ENCODE measurements around the gene RPP38.

The RPP38 gene

GRCh38 chr10:15091418-15091817 lies 5.7 kb upstream of the RPP38 start:
- Histone ChIP-seq H3F3A (ENCODE audit: insufficient read depth) (no peaks in the 10 kb centered on the region), H3K27me3 (ENCODE audit: low read length) (no peaks in the 10 kb centered on the region), H3K4me2 (ENCODE audit: low read depth, low read length, poor library complexity, severe bottlenecking) (no peak overlapping the region), H2AFZ (ENCODE audit: low read depth, low read length, severe bottlenecking) (no peak overlapping the region), H3K9me3 (ENCODE audit: insufficient read depth, low read length) (no peaks in the 10 kb centered on the region), H3K27ac (ENCODE audit: low read depth, low read length) (no peak overlapping the region), H4K20me1 (ENCODE audit: low read depth, low read length) (no peaks in the 10 kb centered on the region), H3K9me2 (replicated peaks; ENCODE audit: insufficient read depth, low read length) (no peaks in the 10 kb centered on the region), H3K36me3 (ENCODE audit: low read length) (no peaks in the 10 kb centered on the region), H3K79me2 (ENCODE audit: insufficient read depth, low read length) (no peaks in the 10 kb centered on the region), H3K9ac (ENCODE audit: low read length) (no peak overlapping the region), H3K4me3 (ENCODE audit: insufficient read depth, low read length, poor library complexity, severe bottlenecking) (no peak overlapping the region)
- TF ChIP-seq, protein P1, sequence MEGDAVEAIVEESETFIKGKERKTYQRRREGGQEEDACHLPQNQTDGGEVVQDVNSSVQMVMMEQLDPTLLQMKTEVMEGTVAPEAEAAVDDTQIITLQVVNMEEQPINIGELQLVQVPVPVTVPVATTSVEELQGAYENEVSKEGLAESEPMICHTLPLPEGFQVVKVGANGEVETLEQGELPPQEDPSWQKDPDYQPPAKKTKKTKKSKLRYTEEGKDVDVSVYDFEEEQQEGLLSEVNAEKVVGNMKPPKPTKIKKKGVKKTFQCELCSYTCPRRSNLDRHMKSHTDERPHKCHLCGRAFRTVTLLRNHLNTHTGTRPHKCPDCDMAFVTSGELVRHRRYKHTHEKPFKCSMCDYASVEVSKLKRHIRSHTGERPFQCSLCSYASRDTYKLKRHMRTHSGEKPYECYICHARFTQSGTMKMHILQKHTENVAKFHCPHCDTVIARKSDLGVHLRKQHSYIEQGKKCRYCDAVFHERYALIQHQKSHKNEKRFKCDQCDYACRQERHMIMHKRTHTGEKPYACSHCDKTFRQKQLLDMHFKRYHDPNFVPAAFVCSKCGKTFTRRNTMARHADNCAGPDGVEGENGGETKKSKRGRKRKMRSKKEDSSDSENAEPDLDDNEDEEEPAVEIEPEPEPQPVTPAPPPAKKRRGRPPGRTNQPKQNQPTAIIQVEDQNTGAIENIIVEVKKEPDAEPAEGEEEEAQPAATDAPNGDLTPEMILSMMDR (IDR thresholded peaks at IDR 0.05; ENCODE audit: insufficient read depth, low read length, poor library complexity, severe bottlenecking): no peak
- no peak for TF ChIP-seq EZH2phosphoT487 (conservative IDR thresholded peaks at IDR 0.05; ENCODE audit: low read length)

GRCh38 chr10:15092855-15093408 lies 4.2 kb upstream of the RPP38 start:
- Histone ChIP-seq H3K9me3 (ENCODE audit: insufficient read depth, low read length) (no peaks in the 10 kb centered on the region), H3K36me3 (ENCODE audit: low read length) (no peaks in the 10 kb centered on the region), H3K4me2 (ENCODE audit: low read depth, low read length, poor library complexity, severe bottlenecking) (no peak overlapping the region), H3F3A (ENCODE audit: insufficient read depth) (0 out of 2 replicates have a peak, but pooled peaks cover 5% of the 10 kb centered on the region), H3K27ac (ENCODE audit: low read depth, low read length) (no peak overlapping the region), H4K20me1 (ENCODE audit: low read depth, low read length) (no peaks in the 10 kb centered on the region), H3K27me3 (ENCODE audit: low read length) (no peaks in the 10 kb centered on the region), H3K79me2 (ENCODE audit: insufficient read depth, low read length) (peaks cover 5% of the 10 kb centered on the region), H3K4me3 (ENCODE audit: insufficient read depth, low read length, poor library complexity, severe bottlenecking) (no peak overlapping the region), H3K9ac (ENCODE audit: low read length) (no peak overlapping the region), H3K9me2 (replicated peaks; ENCODE audit: insufficient read depth, low read length) (no peaks in the 10 kb centered on the region), H2AFZ (ENCODE audit: low read depth, low read length, severe bottlenecking) (no peak overlapping the region)
- TF ChIP-seq EZH2phosphoT487 (conservative IDR thresholded peaks at IDR 0.05; ENCODE audit: low read length): no peak
- TF ChIP-seq, protein P1 (IDR thresholded peaks at IDR 0.05; ENCODE audit: insufficient read depth, low read length, poor library complexity, severe bottlenecking): no peak

DNA sequence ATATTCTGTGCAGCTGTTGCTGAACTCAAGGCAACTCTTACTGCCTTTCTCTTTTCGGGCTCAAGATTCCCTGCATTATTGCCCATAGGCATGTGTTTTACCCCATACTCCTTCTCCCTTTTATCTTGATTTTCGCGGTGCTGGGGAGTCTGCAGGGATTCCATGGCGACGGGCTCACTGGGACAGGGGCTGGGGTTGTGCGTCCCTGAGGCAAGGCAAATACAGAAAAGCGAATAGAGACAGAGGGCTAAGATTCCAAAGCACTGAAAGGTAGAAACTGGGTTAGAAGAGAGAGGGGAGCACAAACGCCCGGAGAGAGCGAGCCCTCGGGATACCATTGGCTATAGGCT lies 519 bp upstream of the RPP38 start:
- no peak for TF ChIP-seq EZH2phosphoT487 (conservative IDR thresholded peaks at IDR 0.05; ENCODE audit: low read length)
- peak overlapping the region; percentile 86 for H3K4me3 ChIP-seq (ENCODE audit: insufficient read depth, low read length, poor library complexity, severe bottlenecking)
- H2AFZ ChIP-seq (ENCODE audit: low read depth, low read length, severe bottlenecking): peak overlapping the region; percentile 96
- no peaks in the 10 kb centered on the region for H3K27me3 ChIP-seq (ENCODE audit: low read length)
- H3K9me2 ChIP-seq (replicated peaks; ENCODE audit: insufficient read depth, low read length): no peaks in the 10 kb centered on the region
- H3K9me3 ChIP-seq (ENCODE audit: insufficient read depth, low read length): no peaks in the 10 kb centered on the region
- 0 out of 2 replicates have a peak, but pooled peaks cover 5% of the 10 kb centered on the region for H3F3A ChIP-seq (ENCODE audit: insufficient read depth)
- peak overlapping the region; percentile 75 for H3K9ac ChIP-seq (ENCODE audit: low read length)
- no peaks in the 10 kb centered on the region for H3K36me3 ChIP-seq (ENCODE audit: low read length)
- peak overlapping the region; percentile 90 for H3K27ac ChIP-seq (ENCODE audit: low read depth, low read length)
- H4K20me1 ChIP-seq (ENCODE audit: low read depth, low read length): no peaks in the 10 kb centered on the region; the same call in 1 of the 2 replicates
- H3K4me2 ChIP-seq (ENCODE audit: low read depth, low read length, poor library complexity, severe bottlenecking): peak overlapping the region; percentile 80
- peaks cover 42% of the 10 kb centered on the region for H3K79me2 ChIP-seq (ENCODE audit: insufficient read depth, low read length)

- Histone ChIP-seq H3K27me3 (ENCODE audit: low read length) (no peaks in the 10 kb centered on the region), H3K79me2 (ENCODE audit: insufficient read depth, low read length) (peaks cover 45% of the 10 kb centered on the region), H3K9ac (ENCODE audit: low read length) (no peak overlapping the region)
These were observed 2.7 kb downstream of the RPP38 start for GRCh38 chr10:15099886-15100285.

More at GRCh38 chr10:15099886-15100285, 2.7 kb downstream of the RPP38 start:
- Histone ChIP-seq H3K27ac (ENCODE audit: low read depth, low read length) (no peak overlapping the region), H3K36me3 (ENCODE audit: low read length) (peaks cover 4% of the 10 kb centered on the region; the same call in 1 of the 2 replicates), H3K9me2 (replicated peaks; ENCODE audit: insufficient read depth, low read length) (no peaks in the 10 kb centered on the region), H3K4me3 (ENCODE audit: insufficient read depth, low read length, poor library complexity, severe bottlenecking) (no peak overlapping the region), H4K20me1 (ENCODE audit: low read depth, low read length) (no peaks in the 10 kb centered on the region; the same call in 1 of the 2 replicates), H2AFZ (ENCODE audit: low read depth, low read length, severe bottlenecking) (no peak overlapping the region), H3F3A (ENCODE audit: insufficient read depth) (peaks cover 11% of the 10 kb centered on the region; the same call in 1 of the 2 replicates), H3K9me3 (ENCODE audit: insufficient read depth, low read length) (no peaks in the 10 kb centered on the region), H3K4me2 (ENCODE audit: low read depth, low read length, poor library complexity, severe bottlenecking) (no peak overlapping the region)
- TF ChIP-seq, protein P1 (IDR thresholded peaks at IDR 0.05; ENCODE audit: insufficient read depth, low read length, poor library complexity, severe bottlenecking): no peak
- TF ChIP-seq EZH2phosphoT487 (conservative IDR thresholded peaks at IDR 0.05; ENCODE audit: low read length): no peak
